Keratinocyte (primary cell): ENCODE measurements around the gene PAIP2. TPM values are rescaled to one million over a fixed set of nuclear protein-coding genes. Genes with fewer than 3 reads are reported as not detected.

Experiments
- DNase-seq: peaks from one replicate; pipeline ENCODE4 v3.0.0-alpha.2; 2011; ENCODE audit warnings: low read depth, missing footprints, low spot score
- FAIRE-seq: peaks from 2 replicates; lab custom pipeline; 2011; peaks lifted over from hg19 to GRCh38; lab: Jason Lieb, UNC
- H2AFZ ChIP-seq: 2 replicates; pipeline ENCODE4 v1.6.0; 2012; ENCODE audit warnings: low read length, control low read depth, inconsistent platforms; ENCODE audit not compliant: control insufficient read depth
- H3K27ac ChIP-seq: 2 replicates; pipeline ENCODE4 v1.5.1; 2011; ENCODE audit warnings: low read length; ENCODE audit not compliant: control insufficient read depth, insufficient read depth
- H3K27me3 ChIP-seq: 3 replicates; pipeline ENCODE4 v1.6.0; 2011; ENCODE audit warnings: low read length; ENCODE audit not compliant: control insufficient read depth, insufficient read depth; ENCODE audit errors: extremely low read depth
- H3K36me3 ChIP-seq, 2 experiments: 2 replicates in 1 of 2; 3 replicates in 1 of 2; pipeline ENCODE4 v1.5.1; 2011; ENCODE audit warnings: low read length in 2 of 2, mild to moderate bottlenecking in 1 of 2; ENCODE audit not compliant: control insufficient read depth in 2 of 2, insufficient read depth in 2 of 2; ENCODE audit errors: extremely low read depth in 1 of 2
- H3K4me1 ChIP-seq: 3 replicates; pipeline ENCODE4 v1.5.1; 2011; ENCODE audit warnings: low read length; ENCODE audit not compliant: control insufficient read depth, insufficient read depth; ENCODE audit errors: extremely low read depth
- H3K4me2 ChIP-seq: 3 replicates; pipeline ENCODE4 v1.6.0; 2011; ENCODE audit warnings: low read depth, low read length; ENCODE audit not compliant: control insufficient read depth, insufficient read depth; ENCODE audit errors: extremely low read depth
- H3K4me3 ChIP-seq, 3 experiments: fragments of 200-600 bp in 1 of 3; sonication (generic) in 1 of 3; 2 replicates in 2 of 3; 3 replicates in 1 of 3; pipeline ENCODE4 v1.5.1; 2011 to 2016; ENCODE audit warnings: low read length in 3 of 3, mild to moderate bottlenecking in 3 of 3, control low read depth in 2 of 3, inconsistent platforms in 1 of 3, low read depth in 1 of 3, mixed read lengths in 1 of 3, mixed run types in 1 of 3, moderate library complexity in 1 of 3; ENCODE audit not compliant: control insufficient read depth in 2 of 3, insufficient read depth in 2 of 3; ENCODE audit errors: extremely low read depth in 1 of 3
- H3K79me2 ChIP-seq: 2 replicates; pipeline ENCODE4 v1.6.0; 2012; ENCODE audit warnings: low read length; ENCODE audit not compliant: control insufficient read depth, insufficient read depth
- H3K9ac ChIP-seq: 3 replicates; pipeline ENCODE4 v1.6.0; 2011; ENCODE audit warnings: low read length; ENCODE audit not compliant: control insufficient read depth, insufficient read depth; ENCODE audit errors: extremely low read depth
- H3K9me1 ChIP-seq: 3 replicates; pipeline ENCODE4 v1.6.0; 2011; ENCODE audit warnings: low read length; ENCODE audit not compliant: control insufficient read depth, insufficient read depth; ENCODE audit errors: extremely low read depth
- H3K9me3 ChIP-seq: 2 replicates; pipeline ENCODE4 v1.5.1; 2012; ENCODE audit warnings: low read depth, low read length; ENCODE audit not compliant: control insufficient read depth
- H4K20me1 ChIP-seq: 3 replicates; pipeline ENCODE4 v1.6.0; 2011; ENCODE audit warnings: low read length; ENCODE audit not compliant: control insufficient read depth, insufficient read depth; ENCODE audit errors: extremely low read depth
- EZH2 ChIP-seq: IDR thresholded peaks from one replicate; pipeline ENCODE4 v1.6.1; 2012; ENCODE audit warnings: inconsistent platforms, mild to moderate bottlenecking, low read length, moderate library complexity
- dilution Hi-C: fragments of 300-500 bp; cut with MboI; formaldehyde crosslinking; loops from one replicate; pipeline ENCODE4 v1.7.0; 2020; ENCODE audit warnings: low sequenced_read_pairs; ENCODE audit not compliant: extremely low pct_ligation_motif_present
- polyA plus RNA-seq, 5 experiments: library from polyadenylated mRNA; depleted of rRNA in 3 of 5; stranded (reverse) in 3 of 5; stranded (forward) in 1 of 5; unstranded in 1 of 5; fragments of >200 nt; gene quantifications; 1 replicate in 1 of 5; 2 replicates in 3 of 5; 3 replicates in 1 of 5; pipeline versions ENCODE4 v1.2.1 to v1.2.3, GENCODE V29; 2011 to 2012; ENCODE audit warnings: missing spikeins in 2 of 5, low read depth in 1 of 5, low replicate concordance in 1 of 5
- TF ChIP-seq, protein P1 (sequence below), 3 experiments: IDR thresholded peaks in 1 of 3; conservative IDR thresholded peaks in 1 of 3; optimal IDR thresholded peaks in 1 of 3; 2 replicates in 2 of 3; 3 replicates in 1 of 3; pipeline versions ENCODE3 to v1.5.1; 2011; ENCODE audit warnings: low read length in 3 of 3, mild to moderate bottlenecking in 3 of 3, moderate library complexity in 2 of 3, control low read depth in 1 of 3, inconsistent platforms in 1 of 3; ENCODE audit not compliant: insufficient read depth in 2 of 3; ENCODE audit errors: extremely low read depth in 1 of 3

PAIP2 gene
- polyA plus RNA-seq, 1 donor (not counting 4 experiments of a cell fraction or from before 2014, with no cell fraction given), result 65.6 TPM

DNA sequence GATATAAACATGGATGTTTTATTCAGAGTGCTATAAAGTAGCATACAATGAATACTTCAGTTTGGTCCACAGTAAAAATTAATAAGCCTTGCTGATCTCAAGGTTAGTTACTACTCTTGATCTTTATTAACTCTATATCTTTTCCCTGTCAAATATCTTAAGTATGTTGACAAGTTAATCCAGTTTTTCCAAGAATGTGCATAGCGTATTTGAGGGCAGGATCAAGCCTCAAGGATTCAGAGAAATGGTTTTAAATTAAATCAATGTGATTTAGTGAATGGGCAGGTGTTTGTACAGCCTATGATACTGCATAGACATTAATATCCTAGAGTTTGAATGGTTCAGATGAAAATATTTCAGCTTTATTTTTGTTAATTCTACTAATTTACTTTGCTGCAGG, 27.4 kb upstream of the PAIP2 start:
- dilution Hi-C loops, result no loop called here
- FAIRE-seq (no peak), DNase-seq (no peak)
- H3K9ac ChIP-seq, result no peak overlapping the region
- peaks cover 7 to 28% of the 10 kb centered on the region in 2 experiments for H3K36me3 ChIP-seq
- H4K20me1 ChIP-seq, result peaks cover 6% of the 10 kb centered on the region
- no peak overlapping the region for H3K4me2 ChIP-seq
- no peak for TF ChIP-seq EZH2
- TF ChIP-seq, protein P1, sequence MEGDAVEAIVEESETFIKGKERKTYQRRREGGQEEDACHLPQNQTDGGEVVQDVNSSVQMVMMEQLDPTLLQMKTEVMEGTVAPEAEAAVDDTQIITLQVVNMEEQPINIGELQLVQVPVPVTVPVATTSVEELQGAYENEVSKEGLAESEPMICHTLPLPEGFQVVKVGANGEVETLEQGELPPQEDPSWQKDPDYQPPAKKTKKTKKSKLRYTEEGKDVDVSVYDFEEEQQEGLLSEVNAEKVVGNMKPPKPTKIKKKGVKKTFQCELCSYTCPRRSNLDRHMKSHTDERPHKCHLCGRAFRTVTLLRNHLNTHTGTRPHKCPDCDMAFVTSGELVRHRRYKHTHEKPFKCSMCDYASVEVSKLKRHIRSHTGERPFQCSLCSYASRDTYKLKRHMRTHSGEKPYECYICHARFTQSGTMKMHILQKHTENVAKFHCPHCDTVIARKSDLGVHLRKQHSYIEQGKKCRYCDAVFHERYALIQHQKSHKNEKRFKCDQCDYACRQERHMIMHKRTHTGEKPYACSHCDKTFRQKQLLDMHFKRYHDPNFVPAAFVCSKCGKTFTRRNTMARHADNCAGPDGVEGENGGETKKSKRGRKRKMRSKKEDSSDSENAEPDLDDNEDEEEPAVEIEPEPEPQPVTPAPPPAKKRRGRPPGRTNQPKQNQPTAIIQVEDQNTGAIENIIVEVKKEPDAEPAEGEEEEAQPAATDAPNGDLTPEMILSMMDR (optimal IDR thresholded peaks at IDR 0.05 in 1 of 3, IDR thresholded peaks at IDR 0.05 in 1 of 3, conservative IDR thresholded peaks at IDR 0.05 in 1 of 3; ENCODE audit: extremely low read depth in 1 of 3, insufficient read depth in 2 of 3, low read length in 3 of 3), result no peak
- no peak overlapping the region for H2AFZ ChIP-seq
- H3K27ac ChIP-seq, result no peak overlapping the region
- H3K9me1 ChIP-seq, result no peaks in the 10 kb centered on the region
- no peaks in the 10 kb centered on the region for H3K9me3 ChIP-seq
- H3K27me3 ChIP-seq, result no peaks in the 10 kb centered on the region
- H3K4me1 ChIP-seq, result peaks cover 10% of the 10 kb centered on the region
- no peak overlapping the region for H3K4me3 ChIP-seq
- H3K79me2 ChIP-seq, result peaks cover 82% of the 10 kb centered on the region

DNA sequence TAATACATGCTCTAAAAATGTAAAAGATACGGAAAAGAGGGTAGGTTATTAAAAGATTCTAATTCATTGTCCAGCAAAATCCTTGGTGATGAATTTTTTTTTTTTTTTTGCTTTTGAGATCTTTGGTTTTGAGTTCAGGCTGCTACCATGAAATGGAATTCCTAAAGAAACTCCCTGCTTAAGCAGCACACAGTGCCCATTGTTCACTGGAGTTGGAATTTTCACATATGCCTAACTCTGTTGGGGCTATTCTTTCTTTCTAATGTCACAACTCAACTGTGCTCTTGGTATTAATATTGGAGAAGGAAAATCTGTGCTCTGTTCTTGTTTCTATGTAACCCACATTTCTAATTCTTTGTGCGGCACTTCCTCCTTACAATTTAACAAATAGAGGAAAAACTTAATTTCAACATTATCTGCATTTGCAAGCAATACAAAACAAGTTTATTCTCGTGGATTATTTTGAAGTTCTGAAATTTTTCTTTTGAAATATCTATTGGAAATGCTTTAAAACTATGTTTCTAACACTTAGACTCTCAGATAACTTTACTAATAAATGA, 26.5 kb upstream of the PAIP2 start:
- Histone ChIP-seq H3K4me2 (no peak overlapping the region), H3K9ac (no peak overlapping the region), H2AFZ (no peak overlapping the region), H3K79me2 (peaks cover 76% of the 10 kb centered on the region), H4K20me1 (peaks cover 2% of the 10 kb centered on the region), H3K4me1 (peaks cover 8% of the 10 kb centered on the region), H3K9me1 (no peaks in the 10 kb centered on the region), H3K4me3 (no peak overlapping the region), H3K36me3 (peaks cover 7 to 34% of the 10 kb centered on the region in 2 experiments), H3K9me3 (no peaks in the 10 kb centered on the region), H3K27ac (no peak overlapping the region), H3K27me3 (no peaks in the 10 kb centered on the region)
- FAIRE-seq (no peak), DNase-seq (no peak)
- dilution Hi-C loops, result no loop called here
- TF ChIP-seq, protein P1 (optimal IDR thresholded peaks at IDR 0.05 in 1 of 3, IDR thresholded peaks at IDR 0.05 in 1 of 3, conservative IDR thresholded peaks at IDR 0.05 in 1 of 3; ENCODE audit: extremely low read depth in 1 of 3, insufficient read depth in 2 of 3, low read length in 3 of 3), result no peak
- TF ChIP-seq EZH2, result no peak
